ENCODE measurements around the gene LRRC36. TPM values are rescaled to one million over a fixed set of nuclear protein-coding genes. Genes with fewer than 3 reads are reported as not detected.

The LRRC36 gene
- total RNA-seq, 2 donors from 2014 or later = 1.6 to 7.0 TPM

DNA sequence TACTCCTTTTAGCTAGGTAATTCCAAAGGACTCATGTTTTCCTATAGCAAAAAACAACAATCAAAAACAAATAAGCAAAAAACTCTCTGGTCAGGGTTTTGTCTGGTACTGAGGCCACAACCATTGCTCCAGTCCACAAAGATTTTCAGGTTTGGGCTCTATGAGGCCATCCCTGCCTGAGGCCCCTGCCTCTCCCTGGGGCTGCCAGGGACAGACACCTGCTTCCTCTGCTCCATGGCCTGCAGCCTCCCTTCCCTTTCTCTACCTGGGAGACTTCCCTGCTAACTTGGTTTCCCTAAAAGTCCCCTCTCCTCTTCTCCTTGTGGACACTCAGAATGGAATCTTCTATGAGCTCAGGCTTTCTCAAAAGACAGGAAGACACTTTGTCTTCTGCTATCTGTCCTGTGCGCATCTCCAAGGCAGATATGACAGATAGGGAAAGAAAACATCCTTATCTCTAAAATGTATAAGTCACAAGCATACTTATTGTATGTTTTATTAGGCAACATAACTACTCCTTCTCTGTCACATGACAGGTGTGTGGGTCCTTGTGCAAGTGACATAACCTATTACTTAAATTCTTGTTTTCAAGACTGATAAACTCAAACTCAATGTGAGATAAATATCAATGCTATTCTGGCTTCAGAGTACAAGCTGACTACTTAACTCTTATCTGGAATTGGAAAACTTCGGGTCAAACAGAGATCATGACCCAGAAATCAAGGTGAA is 90.9 kb downstream of the LRRC36 start:
- H3K4me3 ChIP-seq = no peak overlapping the region
- H3K27me3 ChIP-seq = no peaks in the 10 kb centered on the region
- no peaks in the 10 kb centered on the region for H3K36me3 ChIP-seq (replicated peaks in 1 of 2; ENCODE audit: insufficient read depth in 1 of 2, low read depth in 2 of 2)
- no peaks in the 10 kb centered on the region for H3K9me3 ChIP-seq
- DNase-seq = no peak
- TF ChIP-seq POLR2A (IDR thresholded peaks at IDR 0.05) = no peak
- TF ChIP-seq, protein P1, sequence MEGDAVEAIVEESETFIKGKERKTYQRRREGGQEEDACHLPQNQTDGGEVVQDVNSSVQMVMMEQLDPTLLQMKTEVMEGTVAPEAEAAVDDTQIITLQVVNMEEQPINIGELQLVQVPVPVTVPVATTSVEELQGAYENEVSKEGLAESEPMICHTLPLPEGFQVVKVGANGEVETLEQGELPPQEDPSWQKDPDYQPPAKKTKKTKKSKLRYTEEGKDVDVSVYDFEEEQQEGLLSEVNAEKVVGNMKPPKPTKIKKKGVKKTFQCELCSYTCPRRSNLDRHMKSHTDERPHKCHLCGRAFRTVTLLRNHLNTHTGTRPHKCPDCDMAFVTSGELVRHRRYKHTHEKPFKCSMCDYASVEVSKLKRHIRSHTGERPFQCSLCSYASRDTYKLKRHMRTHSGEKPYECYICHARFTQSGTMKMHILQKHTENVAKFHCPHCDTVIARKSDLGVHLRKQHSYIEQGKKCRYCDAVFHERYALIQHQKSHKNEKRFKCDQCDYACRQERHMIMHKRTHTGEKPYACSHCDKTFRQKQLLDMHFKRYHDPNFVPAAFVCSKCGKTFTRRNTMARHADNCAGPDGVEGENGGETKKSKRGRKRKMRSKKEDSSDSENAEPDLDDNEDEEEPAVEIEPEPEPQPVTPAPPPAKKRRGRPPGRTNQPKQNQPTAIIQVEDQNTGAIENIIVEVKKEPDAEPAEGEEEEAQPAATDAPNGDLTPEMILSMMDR (IDR thresholded peaks at IDR 0.05) = no peak
- H3K27ac ChIP-seq = no peak overlapping the region
- ATAC-seq = no peak
- WGBS, 2 donors = 47 to 52% methylated on average over 2 of the region's 2 CpGs
- peaks cover 23% of the 10 kb centered on the region for H3K4me1 ChIP-seq
- intact Hi-C loops (cut with DNase I) = no loop called here

DNA sequence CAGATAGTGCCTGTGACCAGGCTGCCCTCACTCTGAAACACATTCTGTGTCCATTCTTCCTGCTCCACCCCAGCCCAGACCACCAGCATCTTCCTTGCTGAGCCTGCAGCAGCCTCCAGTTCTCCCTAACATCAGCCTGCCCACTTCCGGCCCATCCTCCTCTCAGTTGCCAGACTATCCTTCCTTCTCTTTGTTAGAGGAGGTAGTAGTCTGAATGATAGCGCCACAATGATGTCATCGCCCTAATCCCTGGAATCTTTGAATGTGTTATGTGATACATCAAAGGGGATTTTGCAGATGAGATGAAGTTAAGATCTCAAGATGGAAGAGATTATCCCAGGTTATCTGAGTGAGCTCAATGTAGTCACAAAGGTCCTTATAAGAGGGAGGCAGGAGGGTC is 92.9 kb downstream of the LRRC36 start:
- DNase-seq = no peak
- Histone ChIP-seq H3K27me3 (no peaks in the 10 kb centered on the region), H3K9me3 (no peaks in the 10 kb centered on the region), H3K4me3 (no peak overlapping the region), H3K4me1 (peaks cover 28% of the 10 kb centered on the region), H3K36me3 (replicated peaks in 1 of 2; ENCODE audit: insufficient read depth in 1 of 2, low read depth in 2 of 2) (no peaks in the 10 kb centered on the region), H3K27ac (no peak overlapping the region)
- TF ChIP-seq POLR2A (IDR thresholded peaks at IDR 0.05) = no peak
- TF ChIP-seq, protein P1 (IDR thresholded peaks at IDR 0.05) = no peak
- 81 to 92% methylated on average over 3 of the region's 3 CpGs for WGBS, 2 donors
- intact Hi-C loops (cut with DNase I) = no loop called here
- no peak for ATAC-seq

DNA sequence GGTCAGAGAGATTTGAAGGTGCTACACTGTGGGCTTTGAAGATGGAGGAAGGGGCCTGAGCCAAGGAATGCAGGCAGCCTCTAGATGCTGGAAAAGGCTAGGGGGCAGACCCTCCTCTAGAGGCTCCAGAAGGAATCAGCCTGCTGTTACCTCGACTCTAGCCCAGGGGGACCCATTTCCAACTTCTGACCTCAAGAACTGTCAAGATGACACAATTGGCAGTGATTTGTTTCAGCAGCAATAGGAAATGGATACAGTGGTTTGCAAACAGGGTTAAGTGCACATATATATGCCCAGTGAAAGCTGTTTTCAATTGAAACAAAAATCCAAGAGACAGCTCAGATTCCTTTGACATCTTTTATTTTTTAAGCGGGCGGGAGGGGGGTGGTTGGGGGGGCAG is 93.3 kb downstream of the LRRC36 start:
- TF ChIP-seq POLR2A (IDR thresholded peaks at IDR 0.05) = no peak
- TF ChIP-seq, protein P1 (IDR thresholded peaks at IDR 0.05) = no peak
- Histone ChIP-seq H3K4me1 (peaks cover 31% of the 10 kb centered on the region), H3K9me3 (no peaks in the 10 kb centered on the region), H3K36me3 (replicated peaks in 1 of 2; ENCODE audit: insufficient read depth in 1 of 2, low read depth in 2 of 2) (no peaks in the 10 kb centered on the region), H3K4me3 (no peak overlapping the region), H3K27me3 (no peaks in the 10 kb centered on the region), H3K27ac (no peak overlapping the region)
- no peak for ATAC-seq
- DNase-seq = no peak
- WGBS, 2 donors = 71 to 80% methylated on average over 3 of the region's 3 CpGs
- intact Hi-C loops (cut with DNase I) = no loop called here

DNA sequence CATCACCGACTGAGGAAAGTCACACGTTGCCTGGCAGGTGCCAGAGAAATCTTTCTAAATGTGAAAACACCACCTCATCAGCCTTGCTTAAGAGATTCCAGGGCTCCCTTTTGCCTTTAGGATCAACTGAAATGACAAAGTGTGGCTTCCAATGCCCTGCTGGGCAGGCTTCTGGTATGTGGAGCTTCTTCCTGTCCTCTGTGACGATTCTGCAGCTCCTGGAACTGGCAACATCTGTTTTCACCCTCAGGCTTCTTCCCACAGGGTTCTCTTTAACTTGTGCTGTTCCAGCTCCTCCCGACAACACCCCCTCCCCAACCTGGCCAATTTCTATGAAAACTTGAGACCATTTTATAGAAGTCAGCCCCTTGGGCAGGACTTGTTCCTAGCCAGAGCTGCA is 94.4 kb downstream of the LRRC36 start:
- Histone ChIP-seq H3K27ac (no peak overlapping the region), H3K36me3 (replicated peaks in 1 of 2; ENCODE audit: insufficient read depth in 1 of 2, low read depth in 2 of 2) (no peaks in the 10 kb centered on the region), H3K9me3 (no peaks in the 10 kb centered on the region), H3K27me3 (no peaks in the 10 kb centered on the region), H3K4me3 (no peak overlapping the region), H3K4me1 (peaks cover 26% of the 10 kb centered on the region)
- WGBS, 2 donors = 85 to 100% methylated on average over 4 of the region's 4 CpGs
- DNase-seq (no peak), ATAC-seq (no peak)
- intact Hi-C loops (cut with DNase I) = no loop called here
- TF ChIP-seq, protein P1 (IDR thresholded peaks at IDR 0.05) = no peak
- TF ChIP-seq POLR2A (IDR thresholded peaks at IDR 0.05) = no peak

DNA sequence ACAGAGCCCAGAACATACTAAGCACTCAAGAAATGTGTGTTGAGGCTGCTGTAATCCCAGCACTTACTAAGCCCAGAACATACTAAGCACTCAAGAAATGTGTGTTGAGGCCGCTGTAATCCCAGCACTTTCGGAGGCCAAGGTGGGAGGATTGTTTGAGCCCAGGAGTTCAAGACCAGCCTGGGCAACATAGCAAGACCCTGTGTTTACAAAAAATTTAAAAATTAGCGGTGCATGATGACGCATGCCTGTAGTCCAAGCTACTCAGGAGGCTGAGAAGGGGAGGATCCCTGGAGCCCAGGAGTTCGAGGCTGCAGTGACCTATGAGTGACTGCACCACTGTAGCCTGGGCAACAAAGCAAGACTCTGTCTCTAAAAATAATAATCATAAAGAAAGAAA is 96.4 kb downstream of the LRRC36 start:
- peaks cover 23% of the 10 kb centered on the region for H3K4me1 ChIP-seq
- intact Hi-C loops (cut with DNase I) = no loop called here
- WGBS, 2 donors = 91 to 95% methylated on average over 5 of the region's 5 CpGs
- H3K9me3 ChIP-seq = no peaks in the 10 kb centered on the region
- no peak for ATAC-seq
- no peak for DNase-seq
- H3K4me3 ChIP-seq = no peak overlapping the region
- no peak overlapping the region for H3K27ac ChIP-seq
- TF ChIP-seq POLR2A (IDR thresholded peaks at IDR 0.05) = no peak
- TF ChIP-seq, protein P1 (IDR thresholded peaks at IDR 0.05) = no peak
- no peaks in the 10 kb centered on the region for H3K27me3 ChIP-seq
- H3K36me3 ChIP-seq (replicated peaks in 1 of 2; ENCODE audit: insufficient read depth in 1 of 2, low read depth in 2 of 2) = no peaks in the 10 kb centered on the region
